Stimulated activated naive CD8-positive, alpha-beta T cell treated with anti-CD3 and anti-CD28 coated beads, Interleukin-15, Interleukin-2, amounts not matched to agents 100 U/mL and 50 U/mL, for 24 hours (primary cell): Measurements from ENCODE around the gene ENPP7.

Experiments used
- ATAC-seq: fragments of 150-1000 bp; cut with Tn5 transposase; one replicate; pipeline ENCODE4 v1.10.0; 2021
- DNase-seq: peaks from one replicate; pipeline ENCODE4 v3.0.0; 2021

The ENPP7 gene

GRCh38 chr17:79730769-79731483 lies at the start of gene ENPP7:
TSS of gene ENPP7 (plus strand) at chr17:79730943. CDS start at chr17:79731140, 197 bp downstream.
- DNase-seq (no peak), ATAC-seq (no peak)

- no peak for ATAC-seq
- DNase-seq, result no peak
Measured at GRCh38 chr17:79681101-79681621, 49.6 kb upstream of the ENPP7 start.

- no peak for ATAC-seq
- DNase-seq, result no peak
Measured at GRCh38 chr17:79681628-79682261, 49.0 kb upstream of the ENPP7 start.

GRCh38 chr17:79683365-79683764 lies 47.4 kb upstream of the ENPP7 start:
- DNase-seq (no peak), ATAC-seq (no peak)

GRCh38 chr17:79684132-79684985 lies 46.4 kb upstream of the ENPP7 start:
- no peak for DNase-seq
- no peak for ATAC-seq

GRCh38 chr17:79685121-79685520 lies 45.6 kb upstream of the ENPP7 start:
- no peak for DNase-seq
- no peak for ATAC-seq

GRCh38 chr17:79686476-79686875 lies 44.3 kb upstream of the ENPP7 start:
- ATAC-seq, result no peak

GRCh38 chr17:79690466-79690865 lies 40.3 kb upstream of the ENPP7 start:
- DNase-seq (no peak), ATAC-seq (no peak)

More at GRCh38 chr17:79686476-79686875, 44.3 kb upstream of the ENPP7 start:
- DNase-seq, result no peak

GRCh38 chr17:79690988-79691836 lies 39.5 kb upstream of the ENPP7 start:
- ATAC-seq (no peak), DNase-seq (no peak)

GRCh38 chr17:79691931-79692330 lies 38.8 kb upstream of the ENPP7 start:
- DNase-seq (no peak), ATAC-seq (no peak)

GRCh38 chr17:79693419-79693818 lies 37.3 kb upstream of the ENPP7 start:
- ATAC-seq (no peak), DNase-seq (no peak)

- no peak for DNase-seq
- no peak for ATAC-seq
Measured at GRCh38 chr17:79695293-79695790, 35.4 kb upstream of the ENPP7 start.

GRCh38 chr17:79695797-79696609 lies 34.7 kb upstream of the ENPP7 start:
- ATAC-seq (no peak), DNase-seq (no peak)

- DNase-seq (no peak), ATAC-seq (no peak)
Measured at GRCh38 chr17:79696610-79696982, 34.1 kb upstream of the ENPP7 start.

- DNase-seq (no peak), ATAC-seq (no peak)
Measured at GRCh38 chr17:79698146-79698846, 32.4 kb upstream of the ENPP7 start.

GRCh38 chr17:79699386-79700036 lies 31.2 kb upstream of the ENPP7 start:
- DNase-seq (no peak), ATAC-seq (peak; percentile 12)

- ATAC-seq (no peak), DNase-seq (no peak)
Measured at GRCh38 chr17:79700592-79700991, 30.2 kb upstream of the ENPP7 start.

GRCh38 chr17:79702034-79702433 lies 28.7 kb upstream of the ENPP7 start:
- ATAC-seq (no peak), DNase-seq (no peak)

- no peak for ATAC-seq
- DNase-seq, result no peak
Measured at GRCh38 chr17:79702550-79703236, 28.1 kb upstream of the ENPP7 start.
